SK-N-SH (cell line): ENCODE results near the gene IL32. TPM values are rescaled to one million over a fixed set of nuclear protein-coding genes. Genes with fewer than 3 reads are reported as not detected.
"Not testable (repeated sequence)": the region's sequence is repeated elsewhere in the genome, so short reads cannot be mapped to it uniquely, and the experiment has no call there.

Experiments
- CTCF ChIA-PET: fragments of 300-600, 350-600 bp; formaldehyde crosslinking; extraction: SDS; loops from one replicate; lab custom pipeline; 2021; lab: Yijun Ruan, JAX
- POLR2A ChIA-PET: fragments of 350-600 bp; sonication (Branson Sonifier 250); formaldehyde crosslinking; extraction: SDS; loops from one replicate; lab custom pipeline; 2020; ENCODE audit warnings: antibody characterized with exemption, inconsistent platforms; lab: Yijun Ruan, JAX
- DNase-seq: peaks from one replicate; pipeline ENCODE4 v3.0.0; 2012
- H2AFZ ChIP-seq: fragments of 200-600 bp; sonication (generic); 2 replicates; pipeline ENCODE4 v1.8.1; 2016; ENCODE audit warnings: antibody characterized with exemption, mild to moderate bottlenecking, low read depth
- H3F3A ChIP-seq: fragments of 200-600 bp; sonication (generic); replicated peaks from 2 replicates; pipeline ENCODE3; 2016; ENCODE audit warnings: antibody characterized with exemption, mild to moderate bottlenecking; ENCODE audit not compliant: insufficient read depth
- H3K27ac ChIP-seq, 2 experiments: fragments of 200-500 bp in 1 of 2; fragments of 200-600 bp in 1 of 2; sonication (Bioruptor generic) in 1 of 2; sonication (generic), shearing (Covaris generic) in 1 of 2; 2 replicates each; pipeline versions ENCODE4 v1.5.1 to v1.6.1; 2014 to 2016; ENCODE audit warnings: low read depth in 2 of 2, inconsistent platforms in 1 of 2, low read length in 1 of 2, mild to moderate bottlenecking in 1 of 2, mixed read lengths in 1 of 2
- H3K27me3 ChIP-seq: fragments of 200-600 bp; sonication (generic), shearing (Covaris generic); 2 replicates; pipeline ENCODE4 v1.6.1; 2016; ENCODE audit warnings: mixed run types; ENCODE audit not compliant: insufficient read depth
- H3K36me3 ChIP-seq, 2 experiments: fragments of 200-500 bp in 1 of 2; fragments of 200-600 bp in 1 of 2; sonication (Bioruptor generic) in 1 of 2; sonication (generic) in 1 of 2; replicated peaks in 1 of 2; 2 replicates each; pipeline versions ENCODE3 to v1.5.1; 2014 to 2016; ENCODE audit warnings: low read length in 1 of 2, mild to moderate bottlenecking in 1 of 2; ENCODE audit not compliant: insufficient read depth in 2 of 2, control insufficient read depth in 1 of 2
- H3K4me1 ChIP-seq, 2 experiments: fragments of 200-500 bp in 1 of 2; fragments of 200-600 bp in 1 of 2; sonication (Bioruptor generic) in 1 of 2; sonication (generic), shearing (Covaris generic) in 1 of 2; 2 replicates each; pipeline versions ENCODE4 v1.5.1 to v1.6.1; 2014 to 2016; ENCODE audit warnings: low read depth in 1 of 2, low read length in 1 of 2, mixed run types in 1 of 2; ENCODE audit not compliant: insufficient read depth in 2 of 2, control insufficient read depth in 1 of 2
- H3K4me2 ChIP-seq: fragments of 200-600 bp; sonication (generic), shearing (Covaris generic); 2 replicates; pipeline ENCODE4 v1.6.1; 2017; ENCODE audit warnings: mixed run types
- H3K4me3 ChIP-seq, 2 experiments: fragments of 200-500 bp in 1 of 2; fragments of 200-600 bp in 1 of 2; sonication (Bioruptor generic) in 1 of 2; sonication (generic), shearing (Covaris generic) in 1 of 2; 2 replicates each; pipeline versions ENCODE4 v1.5.1 to v1.8.1; 2014 to 2016; ENCODE audit warnings: low read depth in 2 of 2, inconsistent platforms in 1 of 2, low read length in 1 of 2, mild to moderate bottlenecking in 1 of 2, mixed read lengths in 1 of 2, moderate library complexity in 1 of 2
- H3K79me2 ChIP-seq: fragments of 200-600 bp; sonication (generic); 2 replicates; pipeline ENCODE4 v1.8.1; 2017; ENCODE audit warnings: mild to moderate bottlenecking; ENCODE audit not compliant: insufficient read depth
- H3K9ac ChIP-seq: fragments of 200-600 bp; sonication (generic); 2 replicates; pipeline ENCODE4 v1.6.1; 2017; ENCODE audit warnings: mixed run types
- H3K9me2 ChIP-seq: fragments of 200-600 bp; sonication (generic); 2 replicates; pipeline ENCODE4 v1.6.1; 2017; ENCODE audit warnings: mixed run types
- H3K9me3 ChIP-seq: fragments of 200-600 bp; sonication (generic); 2 replicates; pipeline ENCODE4 v1.6.1; 2017; ENCODE audit warnings: mixed run types, mild to moderate bottlenecking, moderate library complexity
- H4K20me1 ChIP-seq: fragments of 200-600 bp; sonication (generic); 2 replicates; pipeline ENCODE4 v1.6.1; 2017; ENCODE audit warnings: mild to moderate bottlenecking, mixed run types; ENCODE audit not compliant: insufficient read depth
- EP300 ChIP-seq, 2 experiments: IDR thresholded peaks; 2 replicates each; pipeline versions ENCODE4 v1.4.0 to v1.6.1; 2012; ENCODE audit warnings: borderline replicate concordance in 1 of 2, low read depth in 1 of 2, low read length in 1 of 2
- EZH2phosphoT487 ChIP-seq: fragments of 200-600 bp; sonication (generic); IDR thresholded peaks from 2 replicates; pipeline ENCODE4 v1.6.1; 2017; ENCODE audit warnings: low read depth, mixed run types, mild to moderate bottlenecking, antibody characterized with exemption, moderate library complexity, borderline replicate concordance
- GATA2 ChIP-seq: sonication (generic); formaldehyde crosslinking; IDR thresholded peaks from 2 replicates; pipeline ENCODE4 v1.5.0; 2020; ENCODE audit warnings: mild to moderate bottlenecking, missing genetic modification reagents
- JUND ChIP-seq: IDR thresholded peaks from 2 replicates; pipeline ENCODE4 v1.4.0; 2012
- MXI1 ChIP-seq: IDR thresholded peaks from 2 replicates; pipeline ENCODE4 v1.6.1; 2012; ENCODE audit warnings: mild to moderate bottlenecking, low read depth, low read length, improper control_type of control experiment
- RCOR1 ChIP-seq: fragments of 150-350 bp; IDR thresholded peaks from 2 replicates; pipeline ENCODE4 v1.6.1; 2017; ENCODE audit warnings: antibody characterized with exemption, low read length
- RFX5 ChIP-seq: IDR thresholded peaks from 2 replicates; pipeline ENCODE4 v1.6.1; 2012; ENCODE audit warnings: mild to moderate bottlenecking, improper control_type of control experiment, low read length
- SIN3A ChIP-seq: IDR thresholded peaks from 2 replicates; pipeline ENCODE4 v1.6.1; 2012; ENCODE audit warnings: low read depth, mild to moderate bottlenecking, low read length, moderate library complexity, borderline replicate concordance
- TAF1 ChIP-seq: IDR thresholded peaks from 2 replicates; pipeline ENCODE4 v1.6.1; 2012; ENCODE audit warnings: low read depth, mild to moderate bottlenecking, low read length, moderate library complexity, borderline replicate concordance
- YY1 ChIP-seq: IDR thresholded peaks from 2 replicates; pipeline ENCODE4 v1.4.0; 2012; ENCODE audit warnings: low read depth, mild to moderate bottlenecking
- WGBS: methylation state at CpG from one replicate; pipeline ENCODE4 v1.1.6; 2017; ENCODE audit warnings: low lambda C conversion rate; 5-methylcytosine and 5-hydroxymethylcytosine counted together
- polyA plus RNA-seq, 3 experiments: library from polyadenylated mRNA; depleted of rRNA; stranded (reverse); fragments of >200 nt; gene quantifications; 2 replicates each; pipeline ENCODE4 v1.2.3, GENCODE V29; 2012

IL32 gene
- polyA plus RNA-seq, 1 of the 3 experiments (the other 2 are of a cell fraction) = 26.4 TPM

DNA sequence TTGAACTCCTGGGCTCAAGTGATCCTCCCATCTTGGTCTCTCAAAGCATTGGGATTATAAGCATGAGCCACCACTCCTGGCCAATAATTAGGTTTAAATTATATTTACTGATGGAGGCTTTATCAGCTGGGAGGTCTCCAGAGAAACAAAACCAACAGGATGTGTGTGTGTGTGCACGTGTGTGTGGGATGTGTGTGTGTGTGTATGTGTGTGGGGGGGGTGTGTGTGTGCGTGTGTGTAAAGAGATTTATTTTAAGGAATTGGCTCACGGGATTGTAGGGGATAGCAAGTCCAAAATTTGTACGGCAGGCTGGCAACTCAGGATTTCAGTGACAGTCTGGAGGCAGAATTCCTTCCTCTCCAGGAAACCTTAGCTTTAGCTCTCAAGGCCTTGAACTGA is 14.4 kb upstream of the IL32 start:
- Histone ChIP-seq H3K27ac (no peak overlapping the region), H3K27me3 (peaks cover 37% of the 10 kb centered on the region), H3K79me2 (no peaks in the 10 kb centered on the region), H3K9me3 (no peaks in the 10 kb centered on the region), H3K36me3 (no peaks in the 10 kb centered on the region), H4K20me1 (no peaks in the 10 kb centered on the region), H3K9me2 (no peaks in the 10 kb centered on the region), H2AFZ (no peak overlapping the region), H3K4me2 (no peak overlapping the region), H3K4me3 (no peak overlapping the region), H3K4me1 (no peaks in the 10 kb centered on the region; a peak in 1 of 4 replicates), H3K9ac (no peak overlapping the region), H3F3A (peaks cover 4% of the 10 kb centered on the region)
- no peak for TF ChIP-seq JUND
- TF ChIP-seq MXI1 = no peak
- ChIA-PET CTCF (interaction anchor here (0.9 to 5.8 kb wide), 4 partner anchors 9 to 124 kb away, joined by 3 to 57 read pairs (median 3); no protein-coding TSS in a partner anchor), POLR2A (no interaction called here)
- DNase-seq = no peak
- 59% methylated on average over 4 of the region's 4 CpGs for WGBS

DNA sequence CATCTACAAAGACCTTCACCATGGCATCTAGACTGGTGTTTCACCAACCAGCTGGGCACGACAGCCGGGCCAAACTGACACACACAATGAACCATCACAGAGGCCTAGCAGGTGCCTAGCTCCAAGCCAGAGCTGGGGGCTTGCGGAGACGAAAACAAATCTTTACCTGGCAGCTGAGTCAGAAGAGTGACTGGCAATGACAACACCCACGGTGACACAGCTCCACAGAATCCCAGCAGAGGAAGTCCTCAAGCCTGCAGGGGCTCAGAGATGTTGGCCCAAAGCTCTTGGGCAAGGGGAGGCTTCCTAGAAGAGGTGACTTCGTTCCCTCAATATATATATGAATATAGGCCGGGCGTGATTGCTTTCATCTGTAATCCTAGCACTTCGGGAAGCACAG is 13.9 kb upstream of the IL32 start:
- H3K4me1 ChIP-seq = no peaks in the 10 kb centered on the region
- peaks cover 32% of the 10 kb centered on the region for H3K27me3 ChIP-seq
- H3K9me3 ChIP-seq = no peaks in the 10 kb centered on the region
- H3K79me2 ChIP-seq = no peaks in the 10 kb centered on the region
- no peaks in the 10 kb centered on the region for H3K9me2 ChIP-seq
- no peak overlapping the region for H3K4me2 ChIP-seq
- peaks cover 4% of the 10 kb centered on the region for H3F3A ChIP-seq
- WGBS = 76% methylated on average over 9 of the region's 9 CpGs
- no peak for DNase-seq
- TF ChIP-seq YY1 = no peak
- TF ChIP-seq SIN3A = no peak
- TF ChIP-seq EP300 (IDR thresholded peaks at IDR 0.05; ENCODE audit: borderline replicate concordance in 1 of 2, low read depth in 1 of 2, low read length in 1 of 2) = no peak
- no peak for TF ChIP-seq EZH2phosphoT487
- TF ChIP-seq TAF1 = no peak
- TF ChIP-seq RCOR1 = no peak
- TF ChIP-seq RFX5 = no peak
- TF ChIP-seq GATA2 (CRISPR knock-in tag) = no peak
- no peak overlapping the region for H3K27ac ChIP-seq
- ChIA-PET POLR2A (interaction anchor here (0.5 to 0.8 kb wide), 2 partner anchors 27 to 42 kb away, joined by 3 read pairs; no protein-coding TSS in a partner anchor), CTCF (interaction anchor here (0.7 to 5.8 kb wide), 5 partner anchors 8 to 124 kb away, joined by 3 to 57 read pairs (median 3); no protein-coding TSS in a partner anchor)
- H4K20me1 ChIP-seq = no peaks in the 10 kb centered on the region
- no peak overlapping the region for H2AFZ ChIP-seq
- no peak overlapping the region for H3K9ac ChIP-seq
- H3K4me3 ChIP-seq = no peak overlapping the region
- H3K36me3 ChIP-seq = no peaks in the 10 kb centered on the region

DNA sequence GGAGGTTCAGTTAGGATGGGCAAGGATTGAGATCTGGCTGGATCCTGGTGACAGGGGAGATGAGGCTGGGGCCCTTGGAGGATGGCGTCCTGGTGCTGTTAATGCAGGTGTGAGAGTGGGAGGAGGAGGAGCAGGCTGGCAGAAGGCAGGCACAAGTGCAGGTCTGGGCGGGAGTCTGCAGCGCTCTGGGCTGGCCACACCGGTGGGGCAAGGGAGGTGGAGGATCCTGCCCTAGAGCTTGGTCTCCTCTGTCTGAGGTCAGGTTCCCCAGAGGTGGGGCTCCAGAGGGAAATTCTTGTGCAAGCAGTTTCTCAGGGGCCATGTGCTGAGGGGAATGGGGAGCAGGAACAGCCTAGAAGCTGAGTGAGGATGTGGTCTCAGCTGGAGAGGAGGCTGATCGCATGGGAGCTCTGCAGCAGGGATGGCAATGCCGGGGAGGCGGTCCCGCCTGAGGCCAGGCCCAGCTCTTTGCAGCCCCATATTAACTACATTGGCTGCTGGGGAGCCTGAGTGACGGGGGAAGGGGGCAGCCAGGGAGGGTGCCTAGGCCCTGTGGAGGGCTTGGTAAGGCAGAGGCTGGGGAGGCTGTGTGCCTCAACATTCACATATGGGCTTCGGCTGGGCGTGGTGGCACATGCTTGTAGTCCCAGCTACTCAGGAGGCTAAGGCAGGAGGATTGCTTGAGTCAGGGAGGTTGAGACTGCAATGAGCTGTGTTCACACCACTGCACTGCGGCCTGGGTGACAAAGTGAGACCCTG is 12.7 kb upstream of the IL32 start:
- peaks cover 20% of the 10 kb centered on the region; the same call in 1 of the 2 replicates for H3K27me3 ChIP-seq
- H3K9me2 ChIP-seq, H3F3A ChIP-seq, H3K4me3 ChIP-seq, H3K4me1 ChIP-seq, H3K9me3 ChIP-seq, H2AFZ ChIP-seq, H3K27ac ChIP-seq, H3K79me2 ChIP-seq, H4K20me1 ChIP-seq, H3K4me2 ChIP-seq, H3K9ac ChIP-seq, POLR2A ChIA-PET, DNase-seq, H3K36me3 ChIP-seq, CTCF ChIA-PET: not testable (repeated sequence)
- 74% methylated on average over 11 of the region's 12 CpGs for WGBS

DNA sequence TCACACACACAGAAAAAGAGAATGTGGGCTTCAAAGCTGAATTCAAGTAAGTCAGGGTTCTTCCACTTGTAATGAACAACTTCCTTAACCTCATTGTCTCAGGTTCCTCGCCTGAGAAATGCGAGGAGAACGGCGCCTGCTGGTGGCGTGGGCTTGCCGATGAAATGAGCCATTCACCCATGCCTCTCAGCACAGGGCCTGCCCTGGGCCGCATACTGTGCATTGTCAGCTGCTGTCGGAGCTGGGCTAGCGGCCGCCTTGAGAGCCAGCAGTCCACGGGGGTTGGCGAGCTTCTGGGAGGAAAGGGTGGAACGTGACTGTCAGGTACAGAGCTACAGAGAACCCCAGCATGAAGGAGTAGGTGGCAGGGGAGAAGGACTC is 12.1 kb upstream of the IL32 start:
- H3K9me3 ChIP-seq, H3K4me3 ChIP-seq, CTCF ChIA-PET, DNase-seq, H3K27ac ChIP-seq, H3K9ac ChIP-seq, H3F3A ChIP-seq, POLR2A ChIA-PET, H3K4me2 ChIP-seq, H2AFZ ChIP-seq, H3K36me3 ChIP-seq, H3K79me2 ChIP-seq, H3K9me2 ChIP-seq, H3K4me1 ChIP-seq, H4K20me1 ChIP-seq: not testable (repeated sequence)
- peaks cover 14% of the 10 kb centered on the region; the same call in 1 of the 2 replicates for H3K27me3 ChIP-seq
- WGBS = 85% methylated on average over 8 of the region's 13 CpGs
